HG02943 (cell line): ENCODE results near the gene KSR2.

Experiments
- ATAC-seq: cut with Tn5 transposase; IDR thresholded peaks from one replicate; pipeline ENCODE4 v1.9.1; 2021; ENCODE audit warnings: mild to moderate bottlenecking, low read depth, moderate library complexity; ENCODE audit not compliant: unreplicated experiment

KSR2 gene

GRCh38 chr12:117521346-117521745, 447.4 kb downstream of the KSR2 start:
- ATAC-seq: no peak

- ATAC-seq: no peak
These were observed 450.1 kb downstream of the KSR2 start for GRCh38 chr12:117518594-117519270.

GRCh38 chr12:117517219-117517739, 451.5 kb downstream of the KSR2 start:
- no peak for ATAC-seq

GRCh38 chr12:117516034-117516433, 452.8 kb downstream of the KSR2 start:
- ATAC-seq: no peak

GRCh38 chr12:117514016-117514415, 454.8 kb downstream of the KSR2 start:
- ATAC-seq: no peak

- ATAC-seq: no peak
These were observed 455.4 kb downstream of the KSR2 start for GRCh38 chr12:117513353-117513752.

- no peak for ATAC-seq
These were observed 460.3 kb downstream of the KSR2 start for GRCh38 chr12:117508468-117508867.

GRCh38 chr12:117507548-117507947, 461.2 kb downstream of the KSR2 start:
- ATAC-seq: no peak

- ATAC-seq: no peak
These were observed 462.5 kb downstream of the KSR2 start for GRCh38 chr12:117506333-117506732.

- no peak for ATAC-seq
These were observed 466.2 kb downstream of the KSR2 start for GRCh38 chr12:117502633-117503032.

- no peak for ATAC-seq
These were observed 466.6 kb downstream of the KSR2 start for GRCh38 chr12:117502233-117502632.

- no peak for ATAC-seq
These were observed 467.5 kb downstream of the KSR2 start for GRCh38 chr12:117501076-117501869.

GRCh38 chr12:117499759-117500485, 468.9 kb downstream of the KSR2 start:
- no peak for ATAC-seq

- ATAC-seq: no peak
These were observed 469.9 kb downstream of the KSR2 start for GRCh38 chr12:117498880-117499279.

GRCh38 chr12:117498256-117498655, 470.5 kb downstream of the KSR2 start:
- ATAC-seq: no peak

GRCh38 chr12:117497407-117497806, 471.4 kb downstream of the KSR2 start:
- no peak for ATAC-seq

- no peak for ATAC-seq
These were observed 473.7 kb downstream of the KSR2 start for GRCh38 chr12:117494833-117495655.

GRCh38 chr12:117491711-117492110, 477.1 kb downstream of the KSR2 start:
- no peak for ATAC-seq

GRCh38 chr12:117490130-117490529, 478.7 kb downstream of the KSR2 start:
- ATAC-seq: no peak

GRCh38 chr12:117489671-117490070, 479.1 kb downstream of the KSR2 start:
- no peak for ATAC-seq
